Body of pancreas (tissue), 4 donors: ENCODE data around the gene CFLAR. TPM values are rescaled to one million over a fixed set of nuclear protein-coding genes. Genes with fewer than 3 reads are reported as not detected.
A peak's percentile ranks its signal among the peaks of the same experiment; 100 is the strongest.

Experiments
- ATAC-seq: fragments of 150-250 bp; one replicate; pipeline ENCODE4 v1.9.1; 2016
- DNase-seq, 4 donors: peaks; one replicate each; pipeline ENCODE4 v3.0.0-alpha.2; 2019
- H3K27ac ChIP-seq, 4 donors: fragments of 200-600 bp; sonication (generic); 1 replicate in 3 of 4; 2 replicates in 1 of 4; pipeline versions ENCODE4 v1.5.1 to v1.6.1; 2016 to 2019; ENCODE audit warnings: mild to moderate bottlenecking in 1 of 4, mixed read lengths in 1 of 4, moderate library complexity in 1 of 4
- H3K27me3 ChIP-seq, 2 donors: fragments of 200-600 bp; sonication (generic); one replicate each; pipeline ENCODE4 v1.6.0; 2016; ENCODE audit warnings: mild to moderate bottlenecking in 1 of 2
- H3K36me3 ChIP-seq, 2 donors: fragments of 200-600 bp; sonication (generic); replicated peaks in 1 of 2; 2 replicates each; pipeline ENCODE4 v1.5.1; 2016; ENCODE audit warnings: low read depth in 2 of 2; ENCODE audit not compliant: insufficient read depth in 1 of 2
- H3K4me1 ChIP-seq: fragments of 200-600 bp; sonication (generic); one replicate; pipeline ENCODE4 v1.6.0; 2016
- H3K4me3 ChIP-seq, 2 donors: fragments of 200-600 bp; sonication (generic); 1 replicate in 1 of 2; 2 replicates in 1 of 2; pipeline ENCODE4 v1.5.1; 2016 to 2019
- H3K9me3 ChIP-seq, 3 donors: fragments of 200-600 bp; sonication (generic); 1 replicate in 2 of 3; 2 replicates in 1 of 3; pipeline ENCODE4 v1.5.1; 2016
- POLR2A ChIP-seq, 3 donors: fragments of 450-650 bp; IDR thresholded peaks; one replicate each; pipeline ENCODE4 v1.6.1; 2016; ENCODE audit warnings: antibody characterized with exemption in 3 of 3, mild to moderate bottlenecking in 2 of 3
- WGBS, 2 donors: methylation state at CpG; one replicate each; pipeline ENCODE4 v1.1.5; 2017; 5-methylcytosine and 5-hydroxymethylcytosine counted together
- intact Hi-C: fragments of 100-400 bp; cut with DNase I; formaldehyde crosslinking; loops from one replicate; pipeline ENCODE4 v1.15.1; 2023
- total RNA-seq, 2 donors: library from RNA; depleted of rRNA; stranded (reverse); fragments of >200 nt; gene quantifications; one replicate each; pipeline ENCODE4 v1.1.0, GENCODE V29; 2016
- TF ChIP-seq, protein P1 (sequence below), 7 experiments: fragments of 450-650 bp in 4 of 7; fragments of 200-600 bp in 3 of 7; sonication (generic) in 3 of 7; IDR thresholded peaks; one replicate each; pipeline ENCODE4 v1.5.1; 2016 to 2019; ENCODE audit warnings: antibody characterized with exemption in 7 of 7

The CFLAR gene
- total RNA-seq, 2 donors from 2014 or later: 83.3 to 113 TPM

DNA sequence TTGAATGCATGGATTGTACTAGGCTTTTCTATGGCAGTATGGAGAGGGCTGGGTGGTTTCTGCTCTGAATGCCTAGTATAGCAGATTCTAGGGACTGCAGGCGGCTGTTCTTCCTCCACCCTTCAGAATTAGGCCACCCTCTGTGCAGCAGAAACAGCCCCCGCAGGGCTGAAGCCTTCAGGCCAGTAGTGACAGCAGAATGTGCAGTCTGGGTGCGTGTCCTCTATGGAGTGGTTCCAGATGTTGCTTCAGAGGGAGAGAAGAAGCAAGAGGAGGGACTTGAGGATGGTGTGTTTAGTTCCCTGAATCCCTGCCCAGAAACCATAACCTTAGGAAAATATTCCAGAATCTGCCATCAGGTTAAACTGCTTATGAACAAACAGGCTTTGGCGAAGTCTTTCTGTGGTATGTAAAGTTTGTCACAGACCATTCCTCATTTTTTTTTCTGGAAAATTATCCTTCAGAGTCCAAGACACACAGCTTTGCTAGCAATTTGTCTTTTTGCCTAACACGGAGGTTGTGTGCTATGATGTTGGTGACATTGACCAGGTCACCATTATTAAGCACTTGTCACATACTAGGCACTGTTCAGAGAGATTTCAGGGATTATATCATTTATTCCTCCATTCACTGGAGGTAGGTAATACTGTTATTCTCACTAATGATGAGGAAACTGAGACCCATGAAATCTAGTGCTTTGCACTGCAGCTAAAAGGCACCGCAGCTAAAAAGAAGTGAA lies 88.1 kb downstream of the CFLAR start:
- no peaks in the 10 kb centered on the region for H3K27me3 ChIP-seq
- TF ChIP-seq POLR2A (IDR thresholded peaks at IDR 0.05): no peak
- TF ChIP-seq, protein P1, sequence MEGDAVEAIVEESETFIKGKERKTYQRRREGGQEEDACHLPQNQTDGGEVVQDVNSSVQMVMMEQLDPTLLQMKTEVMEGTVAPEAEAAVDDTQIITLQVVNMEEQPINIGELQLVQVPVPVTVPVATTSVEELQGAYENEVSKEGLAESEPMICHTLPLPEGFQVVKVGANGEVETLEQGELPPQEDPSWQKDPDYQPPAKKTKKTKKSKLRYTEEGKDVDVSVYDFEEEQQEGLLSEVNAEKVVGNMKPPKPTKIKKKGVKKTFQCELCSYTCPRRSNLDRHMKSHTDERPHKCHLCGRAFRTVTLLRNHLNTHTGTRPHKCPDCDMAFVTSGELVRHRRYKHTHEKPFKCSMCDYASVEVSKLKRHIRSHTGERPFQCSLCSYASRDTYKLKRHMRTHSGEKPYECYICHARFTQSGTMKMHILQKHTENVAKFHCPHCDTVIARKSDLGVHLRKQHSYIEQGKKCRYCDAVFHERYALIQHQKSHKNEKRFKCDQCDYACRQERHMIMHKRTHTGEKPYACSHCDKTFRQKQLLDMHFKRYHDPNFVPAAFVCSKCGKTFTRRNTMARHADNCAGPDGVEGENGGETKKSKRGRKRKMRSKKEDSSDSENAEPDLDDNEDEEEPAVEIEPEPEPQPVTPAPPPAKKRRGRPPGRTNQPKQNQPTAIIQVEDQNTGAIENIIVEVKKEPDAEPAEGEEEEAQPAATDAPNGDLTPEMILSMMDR (IDR thresholded peaks at IDR 0.05): no peak
- intact Hi-C loops: no loop called here
- H3K36me3 ChIP-seq: peaks cover 0 to 6% of the 10 kb centered on the region in 2 donors
- no peak overlapping the region for H3K27ac ChIP-seq
- DNase-seq (peak in 2 of 4 donors; percentile 19 to 48), ATAC-seq (peak; percentile 30)
- no peaks in the 10 kb centered on the region for H3K4me1 ChIP-seq
- no peaks in the 10 kb centered on the region for H3K9me3 ChIP-seq
- 76 to 79% methylated on average over 6 of the region's 6 CpGs for WGBS, 2 donors
- no peak overlapping the region for H3K4me3 ChIP-seq

DNA sequence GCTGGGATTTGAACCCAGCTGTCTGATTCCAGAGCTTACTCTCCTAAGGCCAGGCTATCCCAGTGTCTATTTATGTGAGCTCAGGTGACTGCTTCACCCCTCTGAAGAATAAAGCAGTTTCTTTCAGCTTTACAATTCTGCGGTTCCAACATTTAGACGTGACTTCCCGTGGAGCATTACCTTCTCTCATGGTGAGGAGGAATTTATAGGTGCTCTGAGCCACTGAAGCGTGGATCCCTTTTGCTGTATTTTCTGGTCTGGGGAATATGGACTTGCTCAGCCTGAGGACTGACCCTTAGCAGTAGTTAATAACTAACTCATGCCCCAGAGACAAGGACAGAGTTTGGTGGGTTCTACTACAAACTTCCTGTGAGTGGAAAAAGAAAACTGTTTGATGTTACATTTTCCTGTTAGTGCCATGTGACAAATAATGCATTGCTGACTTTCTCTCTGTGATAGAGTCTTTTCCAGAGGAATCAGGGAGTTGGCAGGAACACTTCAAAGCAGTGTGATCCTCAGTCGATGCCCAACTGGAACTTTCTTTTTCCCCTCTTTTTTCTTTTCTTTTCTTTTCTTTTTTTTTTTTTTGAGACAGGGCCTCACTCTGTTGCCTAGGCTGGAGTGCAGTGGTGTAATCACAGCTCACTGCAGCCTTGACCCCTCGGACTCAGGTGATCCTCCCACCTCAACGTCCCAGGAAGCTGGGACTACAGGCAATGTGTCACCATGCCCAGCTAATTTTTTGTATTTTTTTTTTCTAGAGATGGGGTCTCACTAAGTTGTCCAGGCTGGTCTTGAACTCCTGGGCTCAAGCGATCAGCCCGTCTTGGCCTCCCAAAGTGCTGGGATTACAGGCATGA lies 88.9 kb downstream of the CFLAR start:
- Histone ChIP-seq H3K27ac (no peak overlapping the region), H3K4me1 (no peaks in the 10 kb centered on the region), H3K4me3 (no peak overlapping the region), H3K27me3 (no peaks in the 10 kb centered on the region), H3K9me3 (no peaks in the 10 kb centered on the region), H3K36me3 (peaks cover 0 to 4% of the 10 kb centered on the region in 2 donors)
- no peak for DNase-seq
- intact Hi-C loops: no loop called here
- 79 to 80% methylated on average over 9 of the region's 9 CpGs for WGBS, 2 donors
- no peak for ATAC-seq
- TF ChIP-seq, protein P1 (IDR thresholded peaks at IDR 0.05): no peak
- no peak for TF ChIP-seq POLR2A (IDR thresholded peaks at IDR 0.05)

DNA sequence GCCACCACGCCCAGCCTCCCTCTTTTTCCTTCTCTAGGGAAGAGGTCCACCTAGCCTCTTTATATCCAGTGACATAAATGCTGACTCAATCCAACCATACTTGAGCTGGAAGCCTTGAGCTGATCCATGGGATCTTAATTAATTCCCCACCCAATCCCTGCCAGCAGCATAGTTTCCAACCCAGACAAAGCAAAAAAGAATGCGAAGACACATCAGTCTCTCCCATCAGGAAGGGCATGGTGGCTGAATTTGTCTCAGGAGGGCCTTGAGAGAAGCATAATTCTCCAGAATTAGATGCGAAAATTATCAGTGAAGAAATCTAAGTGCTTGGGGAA lies 89.5 kb downstream of the CFLAR start:
- H3K27ac ChIP-seq: no peak overlapping the region
- no peak overlapping the region for H3K4me3 ChIP-seq
- ATAC-seq (no peak), DNase-seq (no peak)
- WGBS, 2 donors: 80 to 84% methylated on average over 3 of the region's 3 CpGs
- peaks cover 0 to under 1% of the 10 kb centered on the region in 2 donors for H3K36me3 ChIP-seq
- intact Hi-C loops: no loop called here
- TF ChIP-seq POLR2A (IDR thresholded peaks at IDR 0.05): no peak
- TF ChIP-seq, protein P1 (IDR thresholded peaks at IDR 0.05): no peak
- no peaks in the 10 kb centered on the region for H3K4me1 ChIP-seq
- no peaks in the 10 kb centered on the region for H3K9me3 ChIP-seq
- no peaks in the 10 kb centered on the region for H3K27me3 ChIP-seq

DNA sequence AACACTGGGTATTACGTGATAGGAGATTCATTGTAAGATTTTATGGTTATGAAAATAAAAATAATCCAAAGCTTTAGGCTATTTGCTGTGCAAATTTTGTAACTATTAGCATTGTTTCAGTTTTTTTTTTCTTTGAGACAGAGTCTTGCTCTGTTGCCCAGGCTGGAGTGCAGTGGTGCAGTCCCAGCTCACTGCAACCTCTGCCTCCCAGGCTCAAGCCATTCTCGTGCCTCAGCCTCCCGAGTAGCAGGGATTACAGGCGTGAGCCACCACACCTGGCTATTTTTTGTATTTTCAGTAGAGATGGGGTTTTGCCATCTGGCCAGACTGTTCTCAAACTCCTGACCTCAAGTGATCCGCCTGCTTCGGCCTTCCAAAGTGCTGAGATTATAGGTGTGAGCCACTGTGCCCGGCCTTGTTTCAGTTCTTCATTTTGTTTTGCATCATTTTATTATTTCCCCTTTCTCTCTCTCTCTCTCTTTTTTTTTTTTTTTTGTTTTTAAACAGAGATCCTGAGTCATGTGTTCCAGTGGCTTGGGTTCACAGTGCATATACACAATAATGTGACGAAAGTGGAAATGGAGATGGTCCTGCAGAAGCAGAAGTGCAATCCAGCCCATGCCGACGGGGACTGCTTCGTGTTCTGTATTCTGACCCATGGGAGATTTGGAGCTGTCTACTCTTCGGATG lies 92.7 kb downstream of the CFLAR start:
- Histone ChIP-seq H3K27me3 (no peaks in the 10 kb centered on the region), H3K27ac (peak overlapping the region in 1 of 4 donors; percentile 49), H3K4me1 (no peaks in the 10 kb centered on the region), H3K9me3 (no peaks in the 10 kb centered on the region), H3K36me3 (no peaks in the 10 kb centered on the region), H3K4me3 (no peak overlapping the region)
- DNase-seq (peak in 1 of 4 donors; percentile 50), ATAC-seq (no peak)
- 89 to 91% methylated on average over 12 of the region's 12 CpGs for WGBS, 2 donors
- intact Hi-C loops: no loop called here
- TF ChIP-seq, protein P1 (IDR thresholded peaks at IDR 0.05): no peak
- no peak for TF ChIP-seq POLR2A (IDR thresholded peaks at IDR 0.05)
